Suprapubic skin (tissue), 3 donors: Measurements from ENCODE around the gene SEL1L.
"Not testable (repeated sequence)": the region's sequence is repeated elsewhere in the genome, so short reads cannot be mapped to it uniquely, and the experiment has no call there.

Experiments used
- CTCF ChIP-seq, 2 donors: fragments of 200-600 bp in 1 of 2; fragments of 450-650 bp in 1 of 2; sonication (generic) in 1 of 2; IDR thresholded peaks; one replicate each; pipeline ENCODE4 v1.5.1; 2016 to 2019; ENCODE audit warnings: antibody characterized with exemption in 2 of 2, mild to moderate bottlenecking in 1 of 2, moderate library complexity in 1 of 2
- POLR2AphosphoS5 ChIP-seq, 3 donors: sonication (generic); formaldehyde crosslinking; IDR thresholded peaks; one replicate each; pipeline ENCODE4 v1.6.1; 2017; ENCODE audit warnings: antibody characterized with exemption in 3 of 3

GRCh38 chr14:81462356-81462755, 71.3 kb downstream of the SEL1L start:
- not testable (repeated sequence) for TF ChIP-seq CTCF, POLR2AphosphoS5 (IDR thresholded peaks at IDR 0.05)
